ENCODE results near the gene ITGB4. TPM values are rescaled to one million over a fixed set of nuclear protein-coding genes. Genes with fewer than 3 reads are reported as not detected.

Gene ITGB4
- total RNA-seq, 2 experiments from 2014 or later, result 1.0 to 1.1 TPM

GRCh38 chr17:75727391-75727790 lies 6.1 kb downstream of the ITGB4 start:
- H3K27ac Mint-ChIP-seq, result no peak overlapping the region
- CTCF ChIA-PET, result interaction anchor here (3.0 kb wide), 1 partner anchor 95 kb away, joined by 11 read pairs; the partner anchor contains the start of gene SMIM5
- no peak overlapping the region for H3K4me3 Mint-ChIP-seq
- no peak for ATAC-seq
- no peaks in the 10 kb centered on the region for H3K9me3 Mint-ChIP-seq (ENCODE audit: low read depth)
- peaks cover under 1% of the 10 kb centered on the region for H3K27me3 Mint-ChIP-seq
- H3K4me1 Mint-ChIP-seq, result no peaks in the 10 kb centered on the region
- no peak for DNase-seq
- no peaks in the 10 kb centered on the region for H3K36me3 Mint-ChIP-seq

GRCh38 chr17:75729351-75729750 lies 8.1 kb downstream of the ITGB4 start:
- H3K36me3 Mint-ChIP-seq, result no peaks in the 10 kb centered on the region
- no peaks in the 10 kb centered on the region for H3K9me3 Mint-ChIP-seq (ENCODE audit: low read depth)
- no peak for DNase-seq
- no peak for ATAC-seq
- H3K4me3 Mint-ChIP-seq, result no peak overlapping the region
- CTCF ChIA-PET, result interaction anchor here (0.8 to 2.0 kb wide), 3 partner anchors 18 to 96 kb away, joined by 3 to 9 read pairs (median 3); partner anchors contain the start of gene SMIM5
- no peak overlapping the region for H3K27ac Mint-ChIP-seq
- no peaks in the 10 kb centered on the region for H3K4me1 Mint-ChIP-seq
- no peaks in the 10 kb centered on the region for H3K27me3 Mint-ChIP-seq

DNA sequence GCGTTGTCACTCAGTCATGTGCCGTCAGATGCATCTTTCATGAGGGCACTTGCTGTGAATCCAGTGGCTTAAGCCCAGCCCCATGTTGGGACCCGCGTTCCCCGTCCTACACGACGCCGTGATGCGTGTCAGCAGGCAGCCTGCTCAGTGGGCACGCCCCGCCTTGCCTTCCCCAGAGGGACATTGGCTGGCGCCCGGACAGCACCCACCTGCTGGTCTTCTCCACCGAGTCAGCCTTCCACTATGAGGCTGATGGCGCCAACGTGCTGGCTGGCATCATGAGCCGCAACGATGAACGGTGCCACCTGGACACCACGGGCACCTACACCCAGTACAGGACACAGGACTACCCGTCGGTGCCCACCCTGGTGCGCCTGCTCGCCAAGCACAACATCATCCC lies 8.8 kb downstream of the ITGB4 start:
- CTCF ChIA-PET, result interaction anchor here (0.8 to 2.0 kb wide), 2 partner anchors 18 to 97 kb away, joined by 3 to 9 read pairs; partner anchors contain the start of gene SMIM5
- Mint-ChIP-seq H3K4me1 (peaks cover 4% of the 10 kb centered on the region), H3K27me3 (no peaks in the 10 kb centered on the region), H3K27ac (no peak overlapping the region), H3K4me3 (no peak overlapping the region), H3K36me3 (no peaks in the 10 kb centered on the region), H3K9me3 (ENCODE audit: low read depth) (no peaks in the 10 kb centered on the region)
- ATAC-seq (no peak), DNase-seq (no peak)

DNA sequence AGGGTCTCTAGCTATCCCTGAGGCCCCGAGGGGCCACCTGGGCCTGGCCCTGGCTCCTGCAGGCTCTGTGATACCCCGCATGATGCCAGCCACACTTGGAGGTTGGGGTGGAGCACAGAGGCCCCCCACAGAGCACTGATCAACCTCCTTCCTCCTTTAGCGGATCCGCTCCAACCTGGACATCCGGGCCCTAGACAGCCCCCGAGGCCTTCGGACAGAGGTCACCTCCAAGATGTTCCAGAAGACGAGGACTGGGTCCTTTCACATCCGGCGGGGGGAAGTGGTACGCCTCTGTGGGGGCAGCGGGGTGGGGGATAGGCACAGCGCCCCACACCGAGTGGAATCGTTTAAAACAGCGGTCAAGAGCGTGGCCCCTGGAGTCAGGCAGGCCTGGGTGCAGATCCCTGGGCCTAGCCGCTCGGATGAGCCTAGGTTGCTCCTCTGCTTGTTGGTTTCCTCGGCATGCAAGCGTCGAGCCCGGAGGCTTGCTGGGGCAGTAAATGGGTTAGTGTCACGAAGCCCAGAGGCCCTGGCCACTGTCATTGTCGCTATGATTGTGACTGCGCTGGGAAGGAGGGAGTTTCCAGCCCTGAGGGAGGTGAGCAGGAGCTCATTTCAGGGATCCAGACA lies 9.9 kb downstream of the ITGB4 start:
- Mint-ChIP-seq H3K9me3 (ENCODE audit: low read depth) (no peaks in the 10 kb centered on the region), H3K36me3 (no peaks in the 10 kb centered on the region), H3K27me3 (no peaks in the 10 kb centered on the region), H3K4me3 (no peak overlapping the region), H3K4me1 (peaks cover 4% of the 10 kb centered on the region), H3K27ac (no peak overlapping the region)
- ATAC-seq (no peak), DNase-seq (no peak)
- CTCF ChIA-PET, result interaction anchor here (1.1 to 1.9 kb wide), 2 partner anchors 17 to 94 kb away, joined by 3 to 5 read pairs; no protein-coding TSS in a partner anchor

DNA sequence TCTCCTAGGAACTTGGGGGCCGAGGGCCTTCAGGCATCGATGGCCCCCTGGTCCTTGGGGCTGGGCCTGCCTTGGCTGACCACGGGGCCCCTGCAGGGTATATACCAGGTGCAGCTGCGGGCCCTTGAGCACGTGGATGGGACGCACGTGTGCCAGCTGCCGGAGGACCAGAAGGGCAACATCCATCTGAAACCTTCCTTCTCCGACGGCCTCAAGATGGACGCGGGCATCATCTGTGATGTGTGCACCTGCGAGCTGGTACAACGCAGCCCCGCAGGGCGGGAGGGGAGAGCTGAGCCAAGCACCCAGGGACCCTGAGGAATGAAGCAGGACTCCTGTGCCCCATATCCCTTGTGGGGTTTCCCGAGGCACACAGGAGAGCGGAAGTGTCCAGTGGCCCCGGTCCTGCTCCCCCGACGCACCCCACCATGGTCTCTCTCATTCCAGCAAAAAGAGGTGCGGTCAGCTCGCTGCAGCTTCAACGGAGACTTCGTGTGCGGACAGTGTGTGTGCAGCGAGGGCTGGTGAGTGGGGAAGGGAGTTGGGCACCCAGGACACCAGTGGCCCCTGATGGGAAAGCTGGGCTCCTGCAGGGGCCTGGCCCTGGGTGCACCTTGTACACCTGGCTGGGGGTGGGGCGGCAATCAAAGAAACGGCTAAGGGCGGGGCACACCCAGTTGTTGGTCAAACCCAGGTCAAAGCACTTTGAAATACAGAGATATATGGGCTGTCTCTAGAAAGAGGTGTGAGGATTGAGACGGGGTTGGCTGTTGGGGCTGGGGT lies 10.6 kb downstream of the ITGB4 start:
- no peak for DNase-seq
- H3K36me3 Mint-ChIP-seq, result no peaks in the 10 kb centered on the region
- ATAC-seq, result no peak
- no peak overlapping the region for H3K4me3 Mint-ChIP-seq
- no peak overlapping the region for H3K27ac Mint-ChIP-seq
- H3K9me3 Mint-ChIP-seq (ENCODE audit: low read depth), result no peaks in the 10 kb centered on the region
- CTCF ChIA-PET, result interaction anchor here (0.7 to 4.9 kb wide), 3 partner anchors 9 to 17 kb away, joined by 5 to 33 read pairs (median 5); no protein-coding TSS in a partner anchor
- no peaks in the 10 kb centered on the region for H3K27me3 Mint-ChIP-seq
- H3K4me1 Mint-ChIP-seq, result peaks cover 4% of the 10 kb centered on the region

- Mint-ChIP-seq H3K4me1 (peaks cover 14% of the 10 kb centered on the region), H3K36me3 (no peaks in the 10 kb centered on the region), H3K27me3 (no peaks in the 10 kb centered on the region), H3K9me3 (ENCODE audit: low read depth) (no peaks in the 10 kb centered on the region), H3K27ac (no peak overlapping the region), H3K4me3 (no peak overlapping the region)
- DNase-seq, result no peak
- CTCF ChIA-PET, result interaction anchor here (4.9 kb wide), 1 partner anchor 16 kb away, joined by 33 read pairs; no protein-coding TSS in a partner anchor
- ATAC-seq, result no peak
These were observed 12.2 kb downstream of the ITGB4 start for GRCh38 chr17:75733471-75733870.

DNA sequence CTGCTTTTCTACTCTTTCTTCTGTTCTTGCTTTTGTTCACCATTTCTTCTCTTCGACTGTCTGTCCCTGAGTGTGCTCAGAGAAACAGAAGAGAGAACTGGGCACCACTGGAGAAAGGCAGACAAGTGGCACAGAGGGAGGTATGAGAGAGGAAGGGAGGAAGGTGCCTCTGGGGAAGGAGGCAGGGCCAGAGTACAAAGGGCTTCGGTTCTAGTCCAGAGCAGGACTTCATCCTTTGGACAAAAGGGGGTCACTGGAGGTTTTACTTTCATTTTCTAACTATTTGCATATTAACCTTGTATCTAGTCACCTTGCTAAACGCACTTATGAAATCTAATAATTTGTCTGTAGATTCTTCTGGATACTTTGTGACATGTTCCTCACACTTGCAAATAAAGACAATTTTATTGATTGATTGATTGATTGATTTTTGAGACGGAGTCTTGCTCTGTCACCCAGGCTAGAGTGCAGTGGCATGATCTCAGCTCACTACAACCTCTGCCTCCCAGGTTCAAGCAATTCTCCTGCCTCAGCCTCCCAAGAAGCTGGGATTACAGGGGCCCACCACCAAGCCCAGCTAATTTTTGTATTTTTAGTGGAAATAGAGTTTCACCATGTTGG lies 13.5 kb downstream of the ITGB4 start:
- CTCF ChIA-PET, result interaction anchor here (0.6 to 4.9 kb wide), 6 partner anchors 14 to 102 kb away, joined by 3 to 33 read pairs (median 4); no protein-coding TSS in a partner anchor
- no peak overlapping the region for H3K4me3 Mint-ChIP-seq
- no peak for ATAC-seq

DNA sequence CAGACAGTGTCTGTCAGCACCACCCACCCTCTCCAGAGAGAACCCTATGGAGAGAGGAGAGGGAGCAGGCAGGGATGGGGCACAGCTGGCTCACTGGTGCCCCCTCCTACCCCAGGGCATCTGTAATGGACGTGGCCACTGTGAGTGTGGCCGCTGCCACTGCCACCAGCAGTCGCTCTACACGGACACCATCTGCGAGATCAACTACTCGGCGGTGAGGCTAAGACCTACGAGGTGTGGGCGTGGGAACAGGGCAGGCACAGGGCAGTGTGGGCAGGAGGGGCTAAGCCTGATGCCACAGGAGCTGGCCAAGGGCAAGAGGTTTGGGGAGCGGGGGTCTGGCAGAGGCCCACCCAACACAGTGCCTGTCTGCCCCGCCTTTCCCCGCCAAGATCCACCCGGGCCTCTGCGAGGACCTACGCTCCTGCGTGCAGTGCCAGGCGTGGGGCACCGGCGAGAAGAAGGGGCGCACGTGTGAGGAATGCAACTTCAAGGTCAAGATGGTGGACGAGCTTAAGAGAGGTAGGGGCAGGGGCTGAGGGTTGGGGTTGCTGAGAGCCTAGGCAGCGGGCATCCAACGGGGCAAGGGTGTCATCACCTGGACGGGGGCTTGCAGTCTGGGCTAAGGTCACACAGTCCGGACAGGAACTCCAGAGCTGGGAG lies 15.0 kb downstream of the ITGB4 start:
- Mint-ChIP-seq H3K27me3 (no peaks in the 10 kb centered on the region), H3K36me3 (no peaks in the 10 kb centered on the region), H3K4me3 (no peak overlapping the region), H3K4me1 (peaks cover 14% of the 10 kb centered on the region), H3K9me3 (ENCODE audit: low read depth) (no peaks in the 10 kb centered on the region), H3K27ac (no peak overlapping the region)
- no peak for DNase-seq
- CTCF ChIA-PET, result interaction anchor here (3.5 to 4.9 kb wide), 2 partner anchors 13 to 17 kb away, joined by 14 to 33 read pairs; no protein-coding TSS in a partner anchor
- ATAC-seq, result no peak

More for the DNA sequence above, 13.5 kb downstream of the ITGB4 start:
- H3K27me3 Mint-ChIP-seq, result no peaks in the 10 kb centered on the region
- H3K27ac Mint-ChIP-seq, result no peak overlapping the region
- no peaks in the 10 kb centered on the region for H3K36me3 Mint-ChIP-seq
- H3K9me3 Mint-ChIP-seq (ENCODE audit: low read depth), result no peaks in the 10 kb centered on the region
- DNase-seq, result no peak
- peaks cover 14% of the 10 kb centered on the region for H3K4me1 Mint-ChIP-seq

- Mint-ChIP-seq H3K27ac (no peak overlapping the region), H3K4me3 (no peak overlapping the region), H3K36me3 (no peaks in the 10 kb centered on the region), H3K9me3 (ENCODE audit: low read depth) (no peaks in the 10 kb centered on the region), H3K4me1 (peaks cover 14% of the 10 kb centered on the region), H3K27me3 (no peaks in the 10 kb centered on the region)
- ATAC-seq (no peak), DNase-seq (no peak)
- CTCF ChIA-PET, result interaction anchor here (0.9 to 4.9 kb wide), 9 partner anchors 9 to 104 kb away, joined by 3 to 41 read pairs (median 14); partner anchors contain the start of genes GALK1 and SMIM5
These were observed 16.1 kb downstream of the ITGB4 start for GRCh38 chr17:75737133-75737962.

DNA sequence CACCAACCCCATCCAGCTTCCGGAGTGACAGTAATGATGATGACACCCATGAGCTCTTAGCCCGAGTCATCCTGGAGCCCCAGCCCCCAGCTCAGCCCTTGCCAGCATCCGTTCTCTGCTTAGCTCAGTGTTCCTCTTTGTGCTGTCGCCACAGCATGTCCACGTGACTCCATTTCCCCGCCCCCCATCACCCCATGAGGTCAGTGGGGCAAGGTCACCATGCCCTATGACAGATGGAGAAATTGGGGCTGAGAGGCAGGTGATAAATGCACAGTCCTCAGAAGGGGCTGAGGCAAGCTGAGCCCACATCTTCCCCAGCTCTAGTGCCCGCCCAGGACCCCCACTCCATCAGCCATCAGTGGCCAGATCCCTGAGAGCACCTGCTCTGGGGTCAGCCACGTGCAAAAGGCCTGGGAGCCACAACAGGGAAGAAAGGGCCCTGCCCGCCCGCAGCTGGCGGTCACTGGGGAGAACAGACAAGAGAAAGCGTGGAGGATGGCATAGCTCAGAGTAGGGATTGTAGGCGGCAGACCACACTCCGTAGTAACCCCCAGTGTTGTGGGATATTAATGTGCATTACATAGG lies 17.1 kb downstream of the ITGB4 start:
- no peaks in the 10 kb centered on the region for H3K9me3 Mint-ChIP-seq (ENCODE audit: low read depth)
- CTCF ChIA-PET, result interaction anchor here (0.8 to 4.1 kb wide), 10 partner anchors 8 to 105 kb away, joined by 3 to 41 read pairs (median 4); partner anchors contain the start of genes GALK1 and SMIM5
- H3K27me3 Mint-ChIP-seq, result no peaks in the 10 kb centered on the region
- ATAC-seq (peak; percentile 79), DNase-seq (peak; percentile 82)
- H3K4me1 Mint-ChIP-seq, result peaks cover 14% of the 10 kb centered on the region
- H3K4me3 Mint-ChIP-seq, result no peak overlapping the region
- no peaks in the 10 kb centered on the region for H3K36me3 Mint-ChIP-seq
- peak overlapping the region; percentile 72 for H3K27ac Mint-ChIP-seq

- no peaks in the 10 kb centered on the region for H3K36me3 Mint-ChIP-seq
- no peak overlapping the region for H3K4me3 Mint-ChIP-seq
- CTCF ChIA-PET, result interaction anchor here (1.4 to 4.1 kb wide), 6 partner anchors 8 to 106 kb away, joined by 3 to 41 read pairs (median 10); partner anchors contain the start of genes GALK1 and SMIM5
- ATAC-seq (no peak), DNase-seq (no peak)
- H3K27me3 Mint-ChIP-seq, result no peaks in the 10 kb centered on the region
- peaks cover 14% of the 10 kb centered on the region for H3K4me1 Mint-ChIP-seq
- H3K27ac Mint-ChIP-seq, result no peak overlapping the region
- H3K9me3 Mint-ChIP-seq (ENCODE audit: low read depth), result no peaks in the 10 kb centered on the region
These were observed 17.9 kb downstream of the ITGB4 start for GRCh38 chr17:75739174-75739573.

DNA sequence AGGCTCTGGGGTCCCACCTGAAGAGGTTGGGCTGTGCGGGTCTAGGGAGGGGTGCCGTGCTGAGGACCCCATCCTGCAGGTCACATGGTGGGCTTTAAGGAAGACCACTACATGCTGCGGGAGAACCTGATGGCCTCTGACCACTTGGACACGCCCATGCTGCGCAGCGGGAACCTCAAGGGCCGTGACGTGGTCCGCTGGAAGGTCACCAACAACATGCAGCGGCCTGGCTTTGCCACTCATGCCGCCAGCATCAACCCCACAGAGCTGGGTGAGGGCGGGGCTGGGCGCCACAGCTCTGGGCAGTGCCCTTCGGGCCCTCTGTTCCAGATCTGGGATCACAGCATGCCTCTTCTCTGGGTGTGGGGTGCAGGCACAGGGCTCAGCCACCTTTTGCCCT lies 18.5 kb downstream of the ITGB4 start:
- Mint-ChIP-seq H3K36me3 (no peaks in the 10 kb centered on the region), H3K27me3 (no peaks in the 10 kb centered on the region), H3K4me1 (peaks cover 11% of the 10 kb centered on the region), H3K27ac (no peak overlapping the region), H3K4me3 (no peak overlapping the region), H3K9me3 (ENCODE audit: low read depth) (no peaks in the 10 kb centered on the region)
- CTCF ChIA-PET, result interaction anchor here (2.9 to 4.1 kb wide), 2 partner anchors 9 to 13 kb away, joined by 26 to 41 read pairs; no protein-coding TSS in a partner anchor
- DNase-seq (no peak), ATAC-seq (no peak)
